HFFc6 (cell line): Measurements from ENCODE around the gene MAB21L3. TPM values are rescaled to one million over a fixed set of nuclear protein-coding genes. Genes with fewer than 3 reads are reported as not detected.

ENCODE experiments used
- DNase-seq: peaks from one replicate; pipeline ENCODE4 v3.0.0-alpha.2; 2018
- H3K27ac Mint-ChIP-seq: 2 replicates; pipeline ENCODE4 v1.8.0; 2020; ENCODE audit warnings: mild to moderate bottlenecking, mixed read lengths
- H3K27me3 Mint-ChIP-seq: 2 replicates; pipeline ENCODE4 v1.8.0; 2021; ENCODE audit warnings: mild to moderate bottlenecking, moderate library complexity, mixed read lengths; ENCODE audit not compliant: insufficient read depth
- H3K36me3 Mint-ChIP-seq: 2 replicates; pipeline ENCODE4 v1.8.0; 2021; ENCODE audit warnings: low read depth, mixed read lengths
- H3K4me1 Mint-ChIP-seq: 2 replicates; pipeline ENCODE4 v1.8.0; 2020; ENCODE audit warnings: low read depth, mixed read lengths
- H3K4me3 Mint-ChIP-seq: 2 replicates; pipeline ENCODE4 v1.8.0; 2020; ENCODE audit warnings: mild to moderate bottlenecking, moderate library complexity, mixed read lengths
- H3K9me3 Mint-ChIP-seq: 2 replicates; pipeline ENCODE4 v1.8.0; 2020; ENCODE audit warnings: mild to moderate bottlenecking, mixed read lengths
- total RNA-seq, 6 experiments: library from RNA; stranded (reverse); fragmentation: NEBNext Ultra II Directional; extraction: Animal tissue kit (Norgen Biotek cat#: 25700); gene quantifications; 2 replicates in 1 of 6; 3 replicates in 5 of 6; pipeline ENCODE4 v1.2.3, GENCODE V29; 2021
- TF ChIP-seq, protein P1 (sequence below): fragments of 200-600 bp; sonication (generic); IDR thresholded peaks from 2 replicates; pipeline ENCODE4 v1.5.0; 2021; ENCODE audit warnings: antibody characterized with exemption, mild to moderate bottlenecking

Gene MAB21L3
- total RNA-seq, 6 experiments from 2014 or later, result 0.07 to 0.08 (median 0.07) TPM; not detected in 3

DNA sequence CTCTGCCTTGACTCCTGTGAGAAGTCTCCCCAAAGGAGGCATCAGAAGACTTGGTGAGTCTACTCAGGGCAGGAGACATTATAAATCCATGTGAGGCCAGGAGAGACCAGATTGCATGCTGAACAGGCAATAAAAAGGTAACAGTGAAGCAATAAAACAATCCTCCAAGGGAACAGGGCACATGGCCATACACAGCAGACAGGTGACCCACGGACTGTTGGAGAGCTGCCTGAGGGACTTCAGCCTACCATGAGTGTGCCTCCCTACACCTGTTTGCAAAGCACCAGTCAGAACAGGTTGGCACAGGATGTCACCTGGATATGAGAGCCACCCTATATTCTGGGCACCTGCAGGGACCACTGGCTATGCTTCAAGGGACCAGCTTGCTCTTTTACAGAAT lies 67.6 kb downstream of the MAB21L3 start:
- no peak overlapping the region for H3K4me3 Mint-ChIP-seq
- no peak overlapping the region for H3K27ac Mint-ChIP-seq
- peaks cover 23% of the 10 kb centered on the region for H3K27me3 Mint-ChIP-seq
- TF ChIP-seq, protein P1, sequence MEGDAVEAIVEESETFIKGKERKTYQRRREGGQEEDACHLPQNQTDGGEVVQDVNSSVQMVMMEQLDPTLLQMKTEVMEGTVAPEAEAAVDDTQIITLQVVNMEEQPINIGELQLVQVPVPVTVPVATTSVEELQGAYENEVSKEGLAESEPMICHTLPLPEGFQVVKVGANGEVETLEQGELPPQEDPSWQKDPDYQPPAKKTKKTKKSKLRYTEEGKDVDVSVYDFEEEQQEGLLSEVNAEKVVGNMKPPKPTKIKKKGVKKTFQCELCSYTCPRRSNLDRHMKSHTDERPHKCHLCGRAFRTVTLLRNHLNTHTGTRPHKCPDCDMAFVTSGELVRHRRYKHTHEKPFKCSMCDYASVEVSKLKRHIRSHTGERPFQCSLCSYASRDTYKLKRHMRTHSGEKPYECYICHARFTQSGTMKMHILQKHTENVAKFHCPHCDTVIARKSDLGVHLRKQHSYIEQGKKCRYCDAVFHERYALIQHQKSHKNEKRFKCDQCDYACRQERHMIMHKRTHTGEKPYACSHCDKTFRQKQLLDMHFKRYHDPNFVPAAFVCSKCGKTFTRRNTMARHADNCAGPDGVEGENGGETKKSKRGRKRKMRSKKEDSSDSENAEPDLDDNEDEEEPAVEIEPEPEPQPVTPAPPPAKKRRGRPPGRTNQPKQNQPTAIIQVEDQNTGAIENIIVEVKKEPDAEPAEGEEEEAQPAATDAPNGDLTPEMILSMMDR, result no peak
- no peaks in the 10 kb centered on the region for H3K36me3 Mint-ChIP-seq
- H3K4me1 Mint-ChIP-seq, result no peaks in the 10 kb centered on the region
- no peak for DNase-seq
- no peaks in the 10 kb centered on the region for H3K9me3 Mint-ChIP-seq

DNA sequence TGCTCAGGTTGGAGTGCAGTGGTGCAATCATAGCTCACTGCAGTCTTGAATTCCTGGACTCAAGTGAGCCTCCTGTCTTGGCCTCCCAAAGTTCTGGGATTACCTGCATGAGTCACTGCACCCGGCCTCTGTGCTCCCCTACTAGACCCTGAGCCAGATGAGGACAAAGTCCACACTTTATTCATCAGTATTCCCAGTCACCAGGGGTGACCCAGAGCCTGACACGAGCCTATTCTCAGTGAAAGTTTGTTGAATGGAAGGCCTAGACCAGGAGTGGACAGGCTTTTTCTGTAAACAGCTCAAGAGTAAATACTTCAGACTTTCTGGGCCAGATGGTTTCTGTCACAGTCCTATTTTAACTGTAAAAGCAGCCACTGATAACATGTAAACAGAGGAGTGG lies 68.2 kb downstream of the MAB21L3 start:
- DNase-seq, result no peak
- H3K36me3 Mint-ChIP-seq, result no peaks in the 10 kb centered on the region
- no peak overlapping the region for H3K27ac Mint-ChIP-seq
- no peaks in the 10 kb centered on the region for H3K4me1 Mint-ChIP-seq
- H3K4me3 Mint-ChIP-seq, result no peak overlapping the region
- H3K9me3 Mint-ChIP-seq, result no peaks in the 10 kb centered on the region
- peaks cover 26% of the 10 kb centered on the region for H3K27me3 Mint-ChIP-seq
- TF ChIP-seq, protein P1, result no peak

DNA sequence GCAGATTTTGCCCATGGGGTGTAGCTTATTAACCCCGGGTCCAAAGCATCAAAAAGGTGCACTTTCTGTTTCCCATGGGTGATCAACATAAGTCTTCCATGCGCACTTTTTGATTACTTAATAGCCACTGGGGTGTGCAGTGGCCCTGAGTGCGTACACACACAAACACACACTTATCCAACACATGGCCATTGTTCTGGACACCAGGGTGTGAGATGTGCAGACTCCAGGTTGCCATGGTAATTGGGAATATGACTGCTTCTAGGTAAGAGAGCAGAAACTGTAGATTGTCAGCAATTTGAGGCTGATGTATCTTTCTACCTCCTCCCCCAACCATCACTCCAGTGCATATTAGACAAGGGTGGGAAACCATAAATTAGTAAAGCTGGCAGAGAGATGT lies 68.8 kb downstream of the MAB21L3 start:
- DNase-seq, result no peak
- Mint-ChIP-seq H3K36me3 (no peaks in the 10 kb centered on the region), H3K27ac (no peak overlapping the region), H3K4me3 (no peak overlapping the region), H3K9me3 (no peaks in the 10 kb centered on the region), H3K27me3 (peaks cover 26% of the 10 kb centered on the region), H3K4me1 (no peaks in the 10 kb centered on the region)
- TF ChIP-seq, protein P1, result no peak

DNA sequence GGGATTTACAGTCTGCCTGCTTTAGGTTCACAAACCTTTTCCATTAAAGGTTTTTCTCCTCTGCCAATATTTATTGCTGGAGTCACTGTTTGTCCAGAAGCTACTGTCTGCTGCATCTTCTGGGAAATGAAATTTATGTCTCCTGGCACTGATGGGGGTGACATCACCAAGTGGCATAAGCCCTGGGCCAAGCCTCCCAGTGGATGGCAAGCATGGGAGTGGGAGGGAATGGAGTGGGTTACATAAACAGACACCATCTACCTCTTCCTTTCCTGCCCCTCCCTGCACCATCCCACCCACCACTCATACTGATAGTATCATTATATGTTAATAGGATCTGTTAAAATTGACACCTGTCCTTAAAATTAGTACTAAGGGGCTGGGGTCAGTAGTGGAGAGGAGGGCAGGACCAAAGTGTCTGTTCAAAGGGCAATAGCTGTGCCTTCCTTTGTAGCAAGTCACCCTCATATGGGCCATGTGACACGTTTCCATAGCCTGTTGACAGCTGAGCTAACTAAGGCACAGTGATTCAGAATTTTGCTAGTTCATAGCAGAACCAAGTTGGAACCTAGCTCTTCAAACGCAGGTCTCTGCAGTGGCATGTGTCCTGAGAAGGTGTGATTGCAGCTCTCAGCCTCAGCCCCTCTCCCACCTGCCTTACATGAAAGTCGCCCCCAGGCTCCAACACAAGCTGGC lies 71.0 kb downstream of the MAB21L3 start:
- H3K27me3 Mint-ChIP-seq, result peaks cover 23% of the 10 kb centered on the region
- no peak overlapping the region for H3K4me3 Mint-ChIP-seq
- no peaks in the 10 kb centered on the region for H3K4me1 Mint-ChIP-seq
- TF ChIP-seq, protein P1, result no peak
- no peak for DNase-seq
- no peak overlapping the region for H3K27ac Mint-ChIP-seq
- no peaks in the 10 kb centered on the region for H3K36me3 Mint-ChIP-seq
- no peaks in the 10 kb centered on the region for H3K9me3 Mint-ChIP-seq

Other genes with a start within 250 kb of the MAB21L3 start
- 1 to 10 TPM; 3.2 to 5.9 (median 4.1) TPM for gene SLC22A15, start 134.9 kb upstream of the MAB21L3 start, total RNA-seq